HS-27A (cell line): ENCODE results near the gene TCIRG1.

Experiments
- DNase-seq: peaks from one replicate; pipeline ENCODE4 v3.0.0-alpha.2; 2012; ENCODE audit warnings: low read depth, missing footprints

Gene TCIRG1

GRCh38 chr11:68051191-68052136 is 12.6 kb downstream of the TCIRG1 start:
- DNase-seq, result no peak

DNA sequence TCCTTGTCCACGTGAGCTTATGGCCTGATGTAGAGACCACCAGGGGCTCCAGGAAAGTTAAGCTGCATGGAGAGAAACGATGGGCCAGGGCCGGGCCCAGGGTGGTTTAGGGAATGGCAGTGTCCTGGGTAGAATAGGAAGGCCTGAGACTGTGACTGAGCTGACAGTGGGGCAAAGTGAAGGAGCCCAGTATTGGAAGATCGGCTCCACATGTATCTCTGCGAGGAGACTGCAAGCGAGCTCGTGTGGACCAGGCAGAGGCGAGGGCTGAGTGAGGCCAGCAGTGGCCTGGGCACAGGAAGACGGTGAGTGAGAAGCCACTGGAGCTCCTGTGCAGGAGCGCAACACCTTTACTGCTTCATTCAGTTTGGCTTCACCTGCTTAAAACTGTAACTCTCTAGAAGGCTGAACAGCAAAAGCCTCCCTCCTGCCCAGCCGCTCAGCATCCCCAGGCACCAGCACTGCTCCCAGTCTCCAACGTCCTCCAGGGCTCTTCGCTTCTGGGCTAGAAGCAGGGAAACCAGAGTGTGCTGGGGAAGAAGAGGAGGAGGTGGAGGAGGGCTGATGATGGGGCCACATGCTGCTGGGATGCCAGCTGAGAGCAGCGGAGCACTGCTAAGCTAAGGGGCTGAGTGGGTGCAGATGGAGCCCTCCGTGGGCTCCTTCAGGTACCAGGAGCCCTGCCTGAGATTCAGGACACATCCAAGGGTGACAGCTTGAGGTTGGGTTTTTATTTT is 13.5 kb downstream of the TCIRG1 start:
- DNase-seq, result no peak

DNA sequence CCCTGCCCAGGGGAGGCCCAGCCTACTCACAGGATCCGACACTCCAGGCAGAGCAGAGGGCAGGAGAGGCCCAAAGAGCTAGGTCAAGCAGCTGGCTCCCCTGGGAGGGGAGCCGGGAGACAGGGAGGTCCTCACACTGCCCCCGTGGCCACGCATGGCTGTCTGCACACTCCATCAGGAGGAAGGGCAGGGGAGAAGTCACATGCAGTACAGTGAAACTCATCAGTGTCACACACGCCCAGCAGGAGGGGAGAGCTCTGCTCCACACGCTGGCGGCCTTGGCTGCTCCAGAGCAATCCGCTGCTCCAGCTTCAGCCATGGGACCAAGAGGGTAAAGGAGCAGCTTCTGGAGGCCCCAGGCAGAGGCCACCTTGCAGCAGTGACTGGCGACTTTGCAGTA is 14.3 kb downstream of the TCIRG1 start:
- DNase-seq, result no peak

DNA sequence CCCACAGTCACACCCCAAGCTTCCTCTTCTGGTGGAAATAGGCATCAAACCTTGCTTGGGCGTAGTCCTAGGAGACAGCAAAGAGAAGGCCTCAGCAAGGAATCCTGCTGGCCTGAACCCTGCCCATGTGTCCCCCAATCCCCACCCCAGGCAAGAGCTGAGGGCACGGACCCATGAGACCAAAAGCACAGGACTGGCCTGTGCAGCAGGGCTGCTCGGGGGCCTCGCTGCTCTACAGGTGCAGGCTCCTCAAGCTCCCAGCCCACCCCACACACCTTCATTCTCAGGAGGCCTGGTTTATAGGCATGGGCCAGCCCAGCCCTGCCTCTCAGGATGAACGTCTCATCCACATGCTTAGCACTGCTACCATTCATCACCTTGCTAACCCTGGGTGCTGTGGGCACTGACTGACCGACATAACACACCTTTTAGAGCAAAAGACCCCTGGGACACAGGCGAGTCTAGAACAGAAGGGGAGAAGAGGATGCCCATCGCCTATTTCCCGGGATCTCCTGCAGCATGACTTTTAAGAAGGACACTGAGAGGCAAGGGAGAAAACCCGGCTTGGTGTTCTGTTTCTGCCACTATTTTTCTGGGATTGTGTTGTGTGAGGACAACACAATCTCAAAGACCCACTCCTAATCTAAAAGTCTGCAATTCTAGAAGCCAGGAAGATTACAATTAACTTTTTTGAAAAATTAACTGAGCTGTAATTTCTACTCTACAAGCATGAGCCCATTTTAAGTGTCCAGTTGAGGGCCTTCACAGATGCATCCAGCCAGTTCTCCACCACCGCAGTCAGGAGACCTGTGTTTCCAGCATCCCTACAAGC is 15.4 kb downstream of the TCIRG1 start:
- DNase-seq, result no peak

GRCh38 chr11:68056317-68057285 is 17.8 kb downstream of the TCIRG1 start:
- no peak for DNase-seq

- no peak for DNase-seq
Measured at GRCh38 chr11:68057807-68058206, 19.0 kb downstream of the TCIRG1 start.

- DNase-seq, result no peak
Measured at GRCh38 chr11:68061508-68061907, 22.7 kb downstream of the TCIRG1 start.

DNA sequence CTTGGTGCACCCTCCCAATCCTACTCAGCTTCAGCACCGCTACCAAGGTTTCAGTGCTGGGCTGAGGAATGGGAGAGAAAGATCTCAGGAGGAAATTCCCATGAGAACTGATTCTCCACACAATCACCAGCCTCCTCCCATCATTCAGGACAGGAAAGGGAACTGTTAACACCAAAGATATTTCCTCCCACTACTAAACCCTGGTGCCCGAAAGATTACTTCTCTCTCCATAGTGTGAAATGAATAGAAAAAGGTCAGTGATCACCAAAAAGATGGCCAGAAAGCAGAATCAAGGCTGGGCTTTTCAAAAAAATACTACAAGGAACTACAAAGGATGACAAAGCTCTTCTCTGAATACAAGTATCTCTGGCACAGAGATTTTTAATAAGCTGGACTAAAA is 26.1 kb downstream of the TCIRG1 start:
- no peak for DNase-seq

DNA sequence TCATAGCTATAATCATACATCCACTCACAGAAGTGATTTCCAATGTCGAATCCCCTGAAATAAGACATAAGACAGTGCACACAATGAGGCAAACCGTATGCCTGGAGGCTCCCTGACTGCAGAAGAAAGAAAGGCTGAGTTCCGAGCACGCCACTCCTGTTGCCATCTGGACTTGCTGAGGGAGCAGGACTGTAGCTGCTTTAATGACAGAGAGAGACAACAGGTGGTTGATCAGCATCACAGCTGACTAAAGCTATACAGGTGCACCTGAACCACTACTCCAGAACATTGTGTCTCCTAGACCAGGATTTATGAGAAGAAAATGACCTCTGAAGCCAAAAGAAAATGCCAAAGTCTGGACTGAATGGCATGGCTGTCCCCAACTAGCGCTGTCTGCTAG is 27.0 kb downstream of the TCIRG1 start:
- DNase-seq, result no peak

DNA sequence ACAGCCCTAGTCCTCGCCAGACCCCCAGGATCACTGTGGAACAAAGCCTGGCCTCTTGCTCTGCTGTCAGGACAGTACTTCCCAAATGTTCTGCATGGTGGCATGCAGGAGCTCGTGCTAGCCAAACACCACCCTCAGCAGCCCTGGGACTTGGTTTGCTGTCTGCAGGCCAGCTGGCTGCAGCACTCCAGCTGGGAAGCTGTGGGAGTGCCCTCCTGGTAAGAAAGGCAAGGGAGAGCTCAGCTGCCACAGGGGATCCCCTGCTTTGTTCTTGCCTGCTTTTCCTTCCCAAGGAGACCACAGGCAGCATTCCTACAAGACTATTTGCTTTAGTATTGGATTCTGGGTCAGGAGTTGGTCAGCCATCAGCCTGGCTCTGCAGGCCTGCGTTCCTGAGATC is 27.9 kb downstream of the TCIRG1 start:
- DNase-seq, result no peak

- no peak for DNase-seq
Measured at GRCh38 chr11:68067991-68068390, 29.2 kb downstream of the TCIRG1 start.

DNA sequence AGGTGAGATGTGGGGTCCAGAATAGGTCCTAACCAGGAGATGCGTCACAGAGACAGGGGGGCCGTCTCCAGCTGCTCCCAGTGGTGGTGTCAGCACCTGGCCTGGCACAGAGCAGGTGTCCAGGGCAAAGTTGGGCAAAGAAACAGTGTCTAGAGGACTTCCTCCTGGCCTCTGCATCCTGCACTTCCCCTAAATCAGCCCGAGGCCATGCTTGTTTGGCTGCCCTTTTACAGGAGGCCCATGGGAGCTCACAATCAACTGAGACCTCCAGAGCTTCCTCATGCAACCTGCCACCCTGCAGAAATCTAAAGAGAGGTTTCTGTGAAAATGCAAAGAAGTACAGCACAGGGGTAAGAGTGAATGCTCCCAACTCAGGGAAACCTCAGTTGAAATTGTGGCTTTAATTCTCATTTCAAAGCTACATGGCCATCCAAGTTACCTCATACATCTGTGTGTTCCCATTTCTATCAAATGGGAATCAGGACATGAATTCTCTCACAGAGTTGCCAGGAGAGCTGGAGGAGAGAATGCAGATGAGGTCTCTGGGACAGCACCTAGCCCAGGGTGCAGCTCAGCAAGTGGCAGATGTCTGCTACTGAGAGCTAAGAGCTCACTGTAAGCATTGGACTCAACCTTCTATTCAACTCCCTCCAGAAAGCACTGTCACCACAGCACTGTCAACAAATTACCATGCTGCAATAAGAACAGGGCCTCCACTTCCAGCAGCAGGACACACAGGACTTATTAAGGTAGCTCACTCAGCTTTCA is 32.6 kb downstream of the TCIRG1 start:
- DNase-seq, result no peak

- no peak for DNase-seq
Measured at GRCh38 chr11:68074584-68075352, 35.9 kb downstream of the TCIRG1 start.

- DNase-seq, result no peak
Measured at GRCh38 chr11:68076371-68077042, 37.7 kb downstream of the TCIRG1 start.

- DNase-seq, result no peak
Measured at GRCh38 chr11:68077617-68078582, 39.1 kb downstream of the TCIRG1 start.

- DNase-seq, result no peak
Measured at GRCh38 chr11:68080860-68081259, 42.0 kb downstream of the TCIRG1 start.

GRCh38 chr11:68081691-68082090 is 42.9 kb downstream of the TCIRG1 start:
- DNase-seq, result no peak

- DNase-seq, result no peak
Measured at GRCh38 chr11:68082481-68082880, 43.7 kb downstream of the TCIRG1 start.
